H7 (cell line): ENCODE results near the gene VPS9D1. TPM values are rescaled to one million over a fixed set of nuclear protein-coding genes. Genes with fewer than 3 reads are reported as not detected.
A peak's percentile ranks its signal among the peaks of the same experiment; 100 is the strongest.
"Not testable (repeated sequence)": the region's sequence is repeated elsewhere in the genome, so short reads cannot be mapped to it uniquely, and the experiment has no call there.

Experiments used
- DNase-seq: peaks from one replicate; pipeline ENCODE4 v3.0.0; 2012
- H3K27me3 ChIP-seq: 2 replicates; pipeline ENCODE4 v1.6.0; 2011; ENCODE audit warnings: mild to moderate bottlenecking, low read length; ENCODE audit not compliant: control insufficient read depth, insufficient read depth
- H3K36me3 ChIP-seq: replicated peaks from 2 replicates; pipeline ENCODE4 v1.5.1; 2011; ENCODE audit warnings: low read length; ENCODE audit not compliant: control insufficient read depth, insufficient read depth
- H3K4me3 ChIP-seq: 2 replicates; pipeline ENCODE4 v1.5.1; 2011; ENCODE audit warnings: low read depth, mild to moderate bottlenecking, control low read depth, low read length, moderate library complexity; ENCODE audit not compliant: insufficient read depth
- total RNA-seq: library from RNA; depleted of rRNA; stranded (reverse); fragments of >200 nt; shearing (Covaris generic); gene quantifications from 2 replicates; pipeline ENCODE4 v1.2.3, GENCODE V29; 2014

Gene VPS9D1
- total RNA-seq, 1 experiment from 2014 or later, result 1.9 TPM

GRCh38 chr16:89696670-89697128 is 24.0 kb downstream of the VPS9D1 start:
- Histone ChIP-seq H3K4me3 (no peak overlapping the region), H3K27me3 (peaks cover 2% of the 10 kb centered on the region; the same call in 1 of the 2 replicates), H3K36me3 (peaks cover 3% of the 10 kb centered on the region)
- DNase-seq, result peak; percentile 65

- peak; percentile 58 for DNase-seq
- peaks cover 3% of the 10 kb centered on the region for H3K36me3 ChIP-seq
These were observed 24.6 kb downstream of the VPS9D1 start for GRCh38 chr16:89695875-89696669.

GRCh38 chr16:89695086-89695874 is 25.4 kb downstream of the VPS9D1 start:
- Histone ChIP-seq H3K27me3 (no peaks in the 10 kb centered on the region), H3K36me3 (peaks cover 3% of the 10 kb centered on the region), H3K4me3 (no peak overlapping the region)
- DNase-seq, result peak; percentile 62

More at GRCh38 chr16:89695875-89696669, 24.6 kb downstream of the VPS9D1 start:
- H3K27me3 ChIP-seq, result peaks cover 2% of the 10 kb centered on the region; the same call in 1 of the 2 replicates
- H3K4me3 ChIP-seq, result no peak overlapping the region

- DNase-seq, H3K27me3 ChIP-seq, H3K4me3 ChIP-seq, H3K36me3 ChIP-seq: not testable (repeated sequence)
These were observed 26.0 kb downstream of the VPS9D1 start for GRCh38 chr16:89694784-89695085.

- peak; percentile 59 for DNase-seq
- Histone ChIP-seq H3K36me3 (peaks cover 3% of the 10 kb centered on the region), H3K4me3 (no peak overlapping the region)
These were observed 26.5 kb downstream of the VPS9D1 start for GRCh38 chr16:89693931-89694783.

GRCh38 chr16:89693289-89693731 is 27.4 kb downstream of the VPS9D1 start:
- H3K4me3 ChIP-seq, result no peak overlapping the region
- no peaks in the 10 kb centered on the region for H3K27me3 ChIP-seq
- H3K36me3 ChIP-seq, result peaks cover 3% of the 10 kb centered on the region
- DNase-seq, result no peak

More at GRCh38 chr16:89693931-89694783, 26.5 kb downstream of the VPS9D1 start:
- no peaks in the 10 kb centered on the region for H3K27me3 ChIP-seq

GRCh38 chr16:89691986-89692569 is 28.6 kb downstream of the VPS9D1 start:
- peaks cover 3% of the 10 kb centered on the region for H3K36me3 ChIP-seq
- DNase-seq, result peak; percentile 66
- H3K4me3 ChIP-seq, result no peak overlapping the region
- H3K27me3 ChIP-seq, result no peaks in the 10 kb centered on the region

- Histone ChIP-seq H3K27me3 (no peaks in the 10 kb centered on the region), H3K4me3 (no peak overlapping the region), H3K36me3 (peaks cover 3% of the 10 kb centered on the region)
- DNase-seq, result no peak
These were observed 29.3 kb downstream of the VPS9D1 start for GRCh38 chr16:89691231-89691985.

- H3K36me3 ChIP-seq, result peaks cover 3% of the 10 kb centered on the region
- no peaks in the 10 kb centered on the region for H3K27me3 ChIP-seq
- no peak overlapping the region for H3K4me3 ChIP-seq
- no peak for DNase-seq
These were observed 30.3 kb downstream of the VPS9D1 start for GRCh38 chr16:89690392-89690901.

- not testable (repeated sequence) for H3K4me3 ChIP-seq, DNase-seq, H3K36me3 ChIP-seq, H3K27me3 ChIP-seq
These were observed 31.1 kb downstream of the VPS9D1 start for GRCh38 chr16:89689621-89690020.

GRCh38 chr16:89689142-89689541 is 31.6 kb downstream of the VPS9D1 start:
- Histone ChIP-seq H3K36me3 (peaks cover 3% of the 10 kb centered on the region), H3K27me3 (no peaks in the 10 kb centered on the region), H3K4me3 (no peak overlapping the region)
- DNase-seq, result no peak

GRCh38 chr16:89688395-89688794 is 32.3 kb downstream of the VPS9D1 start:
- H3K36me3 ChIP-seq, result peaks cover 1% of the 10 kb centered on the region
- no peak overlapping the region for H3K4me3 ChIP-seq
- no peaks in the 10 kb centered on the region for H3K27me3 ChIP-seq
- DNase-seq, result no peak
